ENCODE measurements around the gene MOGAT1.

The MOGAT1 gene

GRCh38 chr2:222656526-222657446 is 14.7 kb upstream of the MOGAT1 start:
- H3K79me2 ChIP-seq (ENCODE audit: low read length) = peaks cover 53% of the 10 kb centered on the region

GRCh38 chr2:222663479-222663878 is 8.0 kb upstream of the MOGAT1 start:
- Histone ChIP-seq H3K79me2 (ENCODE audit: low read length) (no peaks in the 10 kb centered on the region), H3K4me3 (ENCODE audit: low read length) (no peak overlapping the region), H3K4me1 (ENCODE audit: low read length) (peaks cover 12% of the 10 kb centered on the region), H3K9ac (ENCODE audit: low read length) (no peak overlapping the region), H3K9me3 (ENCODE audit: insufficient read depth, low read length) (no peaks in the 10 kb centered on the region), H4K20me1 (ENCODE audit: insufficient read depth, low read length) (no peaks in the 10 kb centered on the region), H3K4me2 (ENCODE audit: low read length) (no peak overlapping the region), H3K36me3 (replicated peaks; ENCODE audit: low read depth, low read length) (no peaks in the 10 kb centered on the region), H2AFZ (ENCODE audit: low read depth, low read length) (no peak overlapping the region), H3K27ac (ENCODE audit: low read length) (no peak overlapping the region), H3K27me3 (ENCODE audit: low read depth, low read length) (no peaks in the 10 kb centered on the region)
- TF ChIP-seq CTCF (IDR thresholded peaks at IDR 0.05; ENCODE audit: low read depth, low read length) = no peak
- no peak for TF ChIP-seq EZH2phosphoT487 (IDR thresholded peaks at IDR 0.05; ENCODE audit: low read depth)

More at GRCh38 chr2:222656526-222657446, 14.7 kb upstream of the MOGAT1 start:
- TF ChIP-seq CTCF (IDR thresholded peaks at IDR 0.05; ENCODE audit: low read depth, low read length) (no peak), EZH2phosphoT487 (IDR thresholded peaks at IDR 0.05; ENCODE audit: low read depth) (no peak)
- Histone ChIP-seq H3K27me3 (ENCODE audit: low read depth, low read length) (no peaks in the 10 kb centered on the region), H3K9ac (ENCODE audit: low read length) (peak overlapping the region; percentile 92), H3K4me1 (ENCODE audit: low read length) (peaks cover 32% of the 10 kb centered on the region), H3K27ac (ENCODE audit: low read length) (no peak overlapping the region), H2AFZ (ENCODE audit: low read depth, low read length) (peak overlapping the region; percentile 32; the same call in 1 of the 2 replicates), H3K4me2 (ENCODE audit: low read length) (peak overlapping the region; percentile 88), H4K20me1 (ENCODE audit: insufficient read depth, low read length) (peaks cover 8% of the 10 kb centered on the region), H3K4me3 (ENCODE audit: low read length) (peak overlapping the region; percentile 100), H3K9me3 (ENCODE audit: insufficient read depth, low read length) (no peaks in the 10 kb centered on the region), H3K36me3 (replicated peaks; ENCODE audit: low read depth, low read length) (no peaks in the 10 kb centered on the region)

- TF ChIP-seq CTCF (IDR thresholded peaks at IDR 0.05; ENCODE audit: low read depth, low read length) = no peak
- Histone ChIP-seq H3K9ac (ENCODE audit: low read length) (no peak overlapping the region), H3K4me1 (ENCODE audit: low read length) (peaks cover 20% of the 10 kb centered on the region), H3K27me3 (ENCODE audit: low read depth, low read length) (no peaks in the 10 kb centered on the region), H3K36me3 (replicated peaks; ENCODE audit: low read depth, low read length) (no peaks in the 10 kb centered on the region), H3K4me2 (ENCODE audit: low read length) (peak overlapping the region; percentile 52), H2AFZ (ENCODE audit: low read depth, low read length) (no peak overlapping the region), H3K9me3 (ENCODE audit: insufficient read depth, low read length) (no peaks in the 10 kb centered on the region), H3K4me3 (ENCODE audit: low read length) (0 out of 2 replicates have a peak overlapping the region, but pooled peaks have one; percentile 6), H3K27ac (ENCODE audit: low read length) (peak overlapping the region; percentile 78), H3K79me2 (ENCODE audit: low read length) (no peaks in the 10 kb centered on the region), H4K20me1 (ENCODE audit: insufficient read depth, low read length) (no peaks in the 10 kb centered on the region)
These were observed 2.8 kb upstream of the MOGAT1 start for GRCh38 chr2:222668494-222669154.

- no peak for TF ChIP-seq CTCF (IDR thresholded peaks at IDR 0.05; ENCODE audit: low read depth, low read length)
- no peak for TF ChIP-seq EZH2phosphoT487 (IDR thresholded peaks at IDR 0.05; ENCODE audit: low read depth)
- no peaks in the 10 kb centered on the region for H3K79me2 ChIP-seq (ENCODE audit: low read length)
- no peak overlapping the region for H2AFZ ChIP-seq (ENCODE audit: low read depth, low read length)
- no peak overlapping the region for H3K27ac ChIP-seq (ENCODE audit: low read length)
- H3K9me3 ChIP-seq (ENCODE audit: insufficient read depth, low read length) = no peaks in the 10 kb centered on the region
- H3K27me3 ChIP-seq (ENCODE audit: low read depth, low read length) = no peaks in the 10 kb centered on the region
- H3K9ac ChIP-seq (ENCODE audit: low read length) = no peak overlapping the region
- no peaks in the 10 kb centered on the region for H4K20me1 ChIP-seq (ENCODE audit: insufficient read depth, low read length)
- peaks cover 25% of the 10 kb centered on the region for H3K4me1 ChIP-seq (ENCODE audit: low read length)
- H3K4me2 ChIP-seq (ENCODE audit: low read length) = no peak overlapping the region
- H3K4me3 ChIP-seq (ENCODE audit: low read length) = no peak overlapping the region
- no peaks in the 10 kb centered on the region for H3K36me3 ChIP-seq (replicated peaks; ENCODE audit: low read depth, low read length)
These were observed 2.1 kb upstream of the MOGAT1 start for GRCh38 chr2:222669353-222669752.

Data from OCI-LY3 (cell line).